ENCODE data around the gene LPO.
A peak's percentile ranks its signal among the peaks of the same experiment; 100 is the strongest.

LPO gene

DNA sequence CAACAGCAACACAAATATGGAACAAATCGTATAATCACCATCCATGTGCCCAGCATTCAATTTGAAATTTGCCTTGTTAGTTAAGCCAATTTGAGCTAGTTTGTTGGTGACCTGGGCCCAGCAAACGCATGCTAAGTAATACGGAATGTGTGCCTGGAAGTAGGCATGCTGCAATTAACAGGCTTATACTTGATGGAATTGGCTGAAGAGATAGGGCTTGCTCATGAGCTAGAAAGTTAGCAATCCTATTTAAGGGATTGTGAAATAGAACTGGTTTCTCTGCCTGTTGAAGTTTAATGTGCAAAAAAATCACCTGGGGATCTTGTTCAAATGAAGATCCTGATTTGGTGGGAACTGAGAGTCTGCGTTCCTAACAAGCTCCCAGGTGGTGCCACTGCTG, 8.5 kb upstream of the LPO start:
- no peak for DNase-seq

DNA sequence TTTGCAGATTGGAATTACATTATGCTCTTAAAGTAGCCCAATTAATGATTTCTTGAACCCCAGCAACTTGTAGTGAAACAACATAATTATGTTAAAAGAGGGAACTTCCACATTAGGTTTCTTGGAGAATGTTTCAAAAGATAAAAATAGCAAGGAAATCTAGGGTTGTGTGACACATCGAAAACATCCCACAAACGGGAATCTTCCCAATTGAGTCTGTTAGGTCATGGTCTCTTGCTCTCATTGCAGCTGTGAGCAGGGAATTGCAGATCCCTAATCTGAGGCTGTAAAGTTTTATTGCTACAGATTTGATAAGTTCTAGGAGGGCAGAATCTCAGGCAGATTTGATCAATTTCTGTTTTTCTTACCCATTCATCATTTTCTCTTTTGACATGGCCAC, 6.7 kb upstream of the LPO start:
- no peak for DNase-seq

- no peak for DNase-seq
These were observed 5.7 kb upstream of the LPO start for GRCh38 chr17:58232707-58233156.

DNA sequence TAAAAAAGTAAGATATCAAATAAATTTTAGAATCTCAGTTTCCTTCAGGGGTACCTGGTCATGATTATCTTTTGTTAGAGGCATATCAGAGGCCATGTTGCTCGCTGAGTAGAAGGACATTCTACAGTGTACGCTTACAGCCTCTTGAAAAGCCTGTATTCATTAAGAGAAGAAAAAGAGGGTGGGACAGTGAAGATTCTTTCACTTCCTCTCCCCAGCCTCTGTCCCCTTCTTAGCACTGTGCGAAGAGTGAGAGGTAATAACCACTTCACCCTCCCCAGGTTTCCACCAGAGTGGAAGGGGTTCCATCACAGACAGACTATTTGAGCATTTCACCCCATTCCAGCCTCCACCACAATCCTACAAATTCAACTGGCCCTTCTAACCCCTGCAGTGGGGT, 4.8 kb upstream of the LPO start:
- DNase-seq, result no peak

GRCh38 chr17:58234512-58234911, 3.9 kb upstream of the LPO start:
- DNase-seq, result no peak

DNA sequence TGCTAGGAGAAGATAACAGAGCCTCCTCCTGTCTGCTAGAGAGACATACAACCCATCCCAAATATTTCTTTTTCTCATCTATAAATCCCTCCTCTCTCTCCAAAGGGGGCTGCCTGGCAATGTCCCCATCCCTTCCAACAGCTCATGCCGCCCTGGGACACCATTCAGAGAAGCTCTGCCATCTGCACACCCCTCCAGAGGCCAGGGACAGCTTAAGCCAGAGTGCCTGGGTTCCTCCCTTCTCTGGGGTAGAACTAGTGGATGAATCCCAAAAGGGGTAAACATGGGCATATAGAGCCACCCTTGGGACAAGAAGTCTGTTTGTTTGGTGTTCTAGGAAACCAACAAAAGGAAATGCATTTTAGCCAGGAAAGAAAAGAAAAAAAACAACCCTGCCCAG, 2.6 kb upstream of the LPO start:
- DNase-seq, result no peak

- no peak for DNase-seq
These were observed 2.0 kb upstream of the LPO start for GRCh38 chr17:58236394-58236793.

- no peak for DNase-seq
These were observed 1.6 kb downstream of the LPO start for GRCh38 chr17:58239987-58240386.

DNA sequence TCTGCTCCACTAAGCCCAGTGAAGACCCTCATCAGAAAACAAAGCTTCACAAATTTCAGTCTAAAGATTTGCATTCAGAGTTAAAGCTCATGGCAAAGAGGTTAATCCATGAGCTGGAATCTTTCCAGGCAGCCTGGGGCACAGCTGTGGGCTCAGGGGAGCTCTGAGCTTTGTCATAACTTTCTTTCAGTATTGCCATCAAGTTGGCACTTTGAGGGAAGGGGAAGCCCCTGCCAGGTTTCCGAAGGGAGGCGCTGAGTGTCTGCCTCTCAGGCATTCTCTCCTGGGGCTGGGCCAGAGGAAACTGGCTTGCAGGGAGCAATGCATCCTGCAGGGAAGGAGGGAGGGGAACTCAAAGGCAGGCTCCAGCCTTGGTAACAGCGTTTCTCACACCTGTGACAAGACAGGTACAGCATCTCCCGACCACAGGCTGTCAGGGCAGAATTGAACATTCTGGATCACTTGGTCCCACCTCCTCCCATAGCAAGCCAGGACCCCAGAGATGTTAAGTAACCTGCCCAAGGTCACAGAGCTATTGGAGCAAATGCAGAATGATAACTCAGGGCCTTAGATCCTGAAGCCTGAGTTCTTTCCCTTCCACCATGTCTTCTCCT, 3.9 kb downstream of the LPO start:
- DNase-seq, result no peak

DNA sequence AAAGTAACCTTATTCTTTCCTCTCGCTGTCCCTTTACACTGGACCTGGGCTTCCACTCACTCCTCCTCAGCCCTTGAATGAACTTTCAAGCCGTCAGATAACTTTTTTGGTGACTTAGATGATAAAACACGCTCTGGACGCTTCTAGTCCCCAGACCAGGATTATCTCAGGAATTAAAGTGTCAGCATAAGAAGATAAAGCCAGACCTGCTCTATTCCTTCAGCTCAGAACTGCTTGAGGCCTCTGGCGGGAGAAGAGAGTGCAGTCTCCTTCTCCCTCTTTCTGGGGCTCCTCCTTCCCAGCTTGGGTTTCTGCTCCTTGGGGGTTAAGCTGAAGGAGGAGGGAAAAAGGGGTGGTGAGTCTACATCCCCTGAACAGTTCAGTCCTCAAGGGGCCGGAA, 6.6 kb downstream of the LPO start:
- no peak for DNase-seq

DNA sequence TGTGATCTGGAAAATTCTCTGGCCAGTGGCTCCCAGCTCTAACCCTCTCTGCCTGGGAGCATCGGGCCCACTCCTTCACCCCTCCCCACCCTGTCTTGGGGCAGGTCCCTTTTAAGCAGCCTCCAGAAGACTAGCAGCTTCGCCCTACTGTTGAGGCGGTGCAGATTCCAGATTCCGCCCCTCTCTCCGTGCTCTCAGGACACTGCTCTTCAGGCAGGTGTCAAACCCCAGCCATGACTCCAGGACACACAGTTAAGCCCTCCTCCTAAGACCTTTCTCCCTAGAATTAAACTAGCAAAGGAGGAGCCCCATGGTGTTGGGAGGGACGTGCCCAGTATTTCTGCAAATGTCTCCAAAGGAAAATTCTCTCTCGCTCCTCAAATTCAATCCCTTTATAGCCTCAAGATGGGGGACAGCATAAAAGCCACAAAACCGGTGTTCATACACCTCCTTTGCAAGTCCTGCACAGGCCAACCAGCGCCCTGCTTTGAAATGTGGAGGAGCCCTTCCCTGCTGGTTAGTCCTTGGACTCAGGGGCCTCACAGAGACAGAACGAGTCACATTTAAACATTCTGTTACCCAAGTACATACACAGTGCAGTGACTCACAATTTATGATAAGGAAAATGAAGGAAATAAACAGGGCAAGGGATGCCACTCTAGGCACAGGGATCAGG, 7.2 kb downstream of the LPO start:
- no peak for DNase-seq

- DNase-seq, result no peak
These were observed 7.8 kb downstream of the LPO start for GRCh38 chr17:58246104-58246740.

GRCh38 chr17:58246781-58247180, 8.4 kb downstream of the LPO start:
- no peak for DNase-seq

GRCh38 chr17:58247511-58248363, 9.4 kb downstream of the LPO start:
- DNase-seq, result no peak

- no peak for DNase-seq
These were observed 10.5 kb downstream of the LPO start for GRCh38 chr17:58248955-58249269.

DNA sequence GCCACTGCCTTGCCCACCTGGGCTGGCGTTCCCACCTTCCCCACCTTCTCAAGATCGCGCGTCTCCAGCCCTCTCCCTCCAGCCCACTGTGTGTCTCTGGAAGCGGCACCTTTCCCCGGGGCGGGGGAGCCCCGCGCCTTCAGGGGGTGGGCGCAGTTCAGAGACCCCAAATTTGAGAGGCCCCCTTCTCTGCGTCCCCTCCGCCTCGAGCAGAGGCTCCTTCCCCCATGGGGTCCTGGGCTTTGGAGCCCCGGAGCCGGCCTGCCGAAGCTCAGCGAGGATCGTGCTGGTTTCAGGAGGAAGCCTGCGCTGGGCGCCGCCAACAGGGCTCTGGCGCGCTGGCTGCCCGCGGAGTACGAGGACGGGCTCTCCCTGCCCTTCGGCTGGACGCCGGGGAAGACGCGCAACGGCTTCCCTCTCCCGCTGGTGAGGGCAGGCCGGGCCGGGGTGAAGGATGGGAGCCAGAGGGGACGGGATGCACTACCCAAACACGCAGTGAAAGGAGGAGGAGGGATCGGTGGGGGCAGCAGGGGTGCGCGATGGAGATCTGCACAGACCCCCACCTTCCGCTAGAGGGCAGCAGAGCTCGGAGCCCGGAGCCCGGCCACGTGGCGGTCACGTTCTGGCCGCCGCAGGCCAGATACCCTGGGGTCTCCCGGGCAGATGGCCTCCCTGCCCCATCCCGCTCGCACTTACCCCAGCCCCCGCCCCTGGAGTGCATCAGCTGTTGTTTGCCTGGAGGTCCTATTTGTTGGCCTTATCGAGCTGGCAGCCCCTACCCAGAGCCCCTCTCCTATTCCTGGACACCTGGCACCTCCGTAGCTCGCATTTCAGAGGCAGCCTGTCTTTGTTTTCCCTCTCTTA, 11.1 kb downstream of the LPO start:
- DNase-seq, result peak; percentile 80

DNA sequence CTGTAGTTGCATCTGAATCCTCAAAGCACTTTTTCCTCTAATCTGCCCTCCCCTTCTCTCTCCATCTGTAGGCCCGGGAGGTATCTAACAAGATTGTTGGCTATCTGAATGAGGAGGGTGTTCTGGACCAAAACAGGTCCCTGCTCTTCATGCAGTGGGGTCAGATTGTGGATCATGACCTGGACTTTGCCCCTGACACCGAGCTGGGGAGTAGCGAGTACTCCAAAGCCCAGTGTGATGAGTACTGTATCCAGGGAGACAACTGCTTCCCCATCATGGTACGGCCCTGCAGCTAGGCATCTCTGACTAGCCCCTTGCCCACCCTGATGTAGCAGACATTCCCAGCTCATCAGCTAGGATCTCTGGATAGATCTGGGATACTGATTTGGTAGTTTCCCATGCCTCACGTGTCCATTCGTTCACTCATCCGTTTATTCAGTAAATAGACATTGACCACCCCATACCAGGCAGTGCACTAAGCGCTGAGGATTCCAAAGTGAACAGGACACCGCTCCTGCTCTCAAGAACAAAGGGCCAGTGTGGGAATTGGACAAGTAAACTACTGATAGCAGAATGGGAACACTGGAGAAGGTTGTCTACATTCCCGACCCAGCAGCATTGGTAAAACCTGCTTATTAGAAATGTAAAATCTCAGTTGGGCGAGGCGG, 12.1 kb downstream of the LPO start:
- DNase-seq, result no peak

DNA sequence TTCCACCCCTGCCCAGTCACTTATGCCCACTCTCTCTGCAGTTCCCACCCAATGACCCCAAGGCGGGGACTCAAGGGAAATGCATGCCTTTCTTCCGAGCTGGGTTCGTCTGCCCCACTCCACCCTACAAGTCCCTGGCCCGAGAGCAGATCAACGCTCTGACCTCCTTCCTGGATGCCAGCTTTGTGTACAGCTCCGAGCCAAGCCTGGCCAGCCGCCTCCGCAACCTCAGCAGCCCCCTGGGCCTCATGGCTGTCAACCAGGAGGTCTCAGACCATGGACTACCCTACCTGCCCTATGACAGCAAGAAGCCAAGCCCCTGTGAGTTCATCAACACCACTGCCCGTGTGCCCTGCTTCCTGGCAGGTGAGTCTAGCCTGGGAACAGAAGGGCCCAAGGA, 13.8 kb downstream of the LPO start:
- no peak for DNase-seq

GRCh38 chr17:58253082-58253481, 14.7 kb downstream of the LPO start:
- DNase-seq, result no peak

DNA sequence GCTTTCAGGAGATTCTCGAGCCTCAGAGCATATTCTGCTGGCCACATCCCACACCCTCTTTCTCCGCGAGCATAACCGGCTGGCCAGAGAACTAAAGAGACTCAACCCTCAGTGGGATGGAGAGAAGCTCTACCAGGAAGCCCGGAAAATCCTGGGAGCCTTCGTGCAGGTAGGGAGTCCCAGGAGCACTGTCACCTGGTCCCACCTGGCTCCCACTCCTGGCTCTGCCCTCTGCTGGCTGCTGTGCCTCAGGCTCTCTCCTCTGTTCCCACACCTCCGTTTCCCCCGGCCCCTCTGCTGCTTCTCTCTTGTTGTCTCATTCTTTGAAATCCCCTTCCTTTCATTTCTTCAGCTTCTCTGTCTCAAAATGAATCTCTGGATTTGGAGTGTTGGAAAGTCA, 16.4 kb downstream of the LPO start:
- DNase-seq, result no peak

DNA sequence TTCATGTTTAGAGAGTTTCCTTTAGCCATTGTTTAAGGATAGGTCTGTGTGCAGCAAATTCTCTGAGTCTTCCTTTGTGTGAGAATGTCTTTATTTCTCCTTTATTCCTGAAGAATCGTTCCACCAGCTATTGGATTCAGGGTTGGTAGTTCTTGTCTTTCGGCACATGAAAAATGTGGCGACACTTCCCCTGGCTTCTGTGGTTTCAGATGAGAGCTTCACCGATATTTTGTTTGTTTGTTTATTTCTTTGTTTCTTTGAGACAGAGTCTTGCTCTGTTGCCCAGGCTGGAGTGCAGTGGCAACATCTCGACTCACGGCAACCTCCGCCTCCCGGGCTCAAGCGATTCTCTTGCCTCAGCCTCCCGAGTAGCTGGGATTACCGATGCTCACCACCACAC, 23.8 kb downstream of the LPO start:
- no peak for DNase-seq

GRCh38 chr17:58263773-58264172, 25.4 kb downstream of the LPO start:
- no peak for DNase-seq
